Neural cell (in vitro differentiated cells): Measurements from ENCODE around the gene MAD1L1.

Source experiments
- EP300 ChIP-seq: fragments of 450-650 bp; conservative IDR thresholded peaks from 2 replicates; pipeline ENCODE4 v1.6.1; 2014; ENCODE audit warnings: antibody characterized with exemption, mild to moderate bottlenecking, moderate library complexity; ENCODE audit not compliant: poor library complexity, severe bottlenecking
- EZH2 ChIP-seq: fragments of 200-600, 300-800 bp; shearing (Covaris generic), sonication (generic); IDR thresholded peaks from 2 replicates; pipeline ENCODE4 v1.6.1; 2014; ENCODE audit warnings: antibody characterized with exemption, low read length, borderline replicate concordance, mild to moderate bottlenecking; ENCODE audit not compliant: insufficient read depth, poor library complexity, severe bottlenecking
- POLR2AphosphoS5 ChIP-seq: IDR thresholded peaks from 2 replicates; pipeline ENCODE4 v1.6.1; 2012
- REST ChIP-seq: IDR thresholded peaks from 2 replicates; pipeline ENCODE4 v1.6.1; 2012; ENCODE audit warnings: borderline replicate concordance
- TAF1 ChIP-seq: IDR thresholded peaks from 2 replicates; pipeline ENCODE4 v1.6.1; 2012; ENCODE audit warnings: low read depth
- TF ChIP-seq, protein P1 (sequence below): fragments of 450-650 bp; IDR thresholded peaks from 2 replicates; pipeline ENCODE4 v1.5.1; 2014; ENCODE audit warnings: antibody characterized with exemption, mild to moderate bottlenecking, moderate library complexity; ENCODE audit not compliant: poor library complexity, severe bottlenecking

DNA sequence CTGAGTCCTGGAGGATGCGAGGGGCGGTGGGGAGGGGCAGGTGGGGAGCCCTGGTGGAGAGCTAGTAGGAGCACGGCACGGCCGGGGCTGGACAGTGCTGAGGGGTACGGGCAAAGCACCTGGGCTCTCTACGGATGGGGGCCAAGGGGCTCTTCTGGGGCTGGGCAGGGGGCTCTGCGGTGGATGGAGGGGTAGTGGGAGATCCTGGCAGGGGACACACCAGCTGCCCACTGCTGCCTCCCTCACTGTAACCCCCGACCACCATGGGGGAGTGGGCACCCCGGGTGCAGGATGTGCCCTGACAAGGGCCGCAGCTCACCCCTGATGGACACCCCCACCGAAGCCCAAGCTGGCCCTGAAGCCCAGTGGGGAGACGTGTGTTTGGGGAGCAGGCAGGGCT lies 359.3 kb downstream of the MAD1L1 start:
- no peak for TF ChIP-seq TAF1
- TF ChIP-seq, protein P1, sequence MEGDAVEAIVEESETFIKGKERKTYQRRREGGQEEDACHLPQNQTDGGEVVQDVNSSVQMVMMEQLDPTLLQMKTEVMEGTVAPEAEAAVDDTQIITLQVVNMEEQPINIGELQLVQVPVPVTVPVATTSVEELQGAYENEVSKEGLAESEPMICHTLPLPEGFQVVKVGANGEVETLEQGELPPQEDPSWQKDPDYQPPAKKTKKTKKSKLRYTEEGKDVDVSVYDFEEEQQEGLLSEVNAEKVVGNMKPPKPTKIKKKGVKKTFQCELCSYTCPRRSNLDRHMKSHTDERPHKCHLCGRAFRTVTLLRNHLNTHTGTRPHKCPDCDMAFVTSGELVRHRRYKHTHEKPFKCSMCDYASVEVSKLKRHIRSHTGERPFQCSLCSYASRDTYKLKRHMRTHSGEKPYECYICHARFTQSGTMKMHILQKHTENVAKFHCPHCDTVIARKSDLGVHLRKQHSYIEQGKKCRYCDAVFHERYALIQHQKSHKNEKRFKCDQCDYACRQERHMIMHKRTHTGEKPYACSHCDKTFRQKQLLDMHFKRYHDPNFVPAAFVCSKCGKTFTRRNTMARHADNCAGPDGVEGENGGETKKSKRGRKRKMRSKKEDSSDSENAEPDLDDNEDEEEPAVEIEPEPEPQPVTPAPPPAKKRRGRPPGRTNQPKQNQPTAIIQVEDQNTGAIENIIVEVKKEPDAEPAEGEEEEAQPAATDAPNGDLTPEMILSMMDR, result no peak
- TF ChIP-seq EP300, result no peak
- no peak for TF ChIP-seq POLR2AphosphoS5
- no peak for TF ChIP-seq REST
- no peak for TF ChIP-seq EZH2
